Ishikawa (cell line): ENCODE data around the gene PCID2.

ENCODE experiments used
- CEBPB ChIP-seq: IDR thresholded peaks from 2 replicates; pipeline ENCODE4 v1.6.1; 2012
- CREB1 ChIP-seq: IDR thresholded peaks from 2 replicates; pipeline ENCODE4 v1.6.1; 2012; ENCODE audit warnings: low read depth
- EGR1 ChIP-seq: IDR thresholded peaks from 2 replicates; pipeline ENCODE4 v1.6.1; 2012
- EP300 ChIP-seq: IDR thresholded peaks from 2 replicates; pipeline ENCODE4 v1.6.1; 2012; ENCODE audit warnings: borderline replicate concordance
- FOXM1 ChIP-seq: IDR thresholded peaks from 2 replicates; pipeline ENCODE4 v1.6.1; 2012; ENCODE audit warnings: low read depth, borderline replicate concordance
- NFIC ChIP-seq: IDR thresholded peaks from 2 replicates; pipeline ENCODE4 v1.6.1; 2012
- RAD21 ChIP-seq: IDR thresholded peaks from 2 replicates; pipeline ENCODE4 v1.6.1; 2012; ENCODE audit warnings: low read depth
- TAF1 ChIP-seq: IDR thresholded peaks from 2 replicates; pipeline ENCODE4 v1.6.1; 2012; ENCODE audit warnings: low read depth, mild to moderate bottlenecking
- TCF12 ChIP-seq: IDR thresholded peaks from 2 replicates; pipeline ENCODE4 v1.6.1; 2012; ENCODE audit warnings: low read depth
- TEAD4 ChIP-seq: IDR thresholded peaks from 2 replicates; pipeline ENCODE4 v1.6.1; 2012
- YY1 ChIP-seq: IDR thresholded peaks from 2 replicates; pipeline ENCODE4 v1.6.1; 2012; ENCODE audit warnings: low read depth
- ZBTB7A ChIP-seq: IDR thresholded peaks from 2 replicates; pipeline ENCODE4 v1.6.1; 2012; ENCODE audit warnings: low read depth
- TF ChIP-seq, protein P1 (sequence below): IDR thresholded peaks from 2 replicates; pipeline ENCODE4 v1.6.1; 2012; ENCODE audit warnings: low read depth, mild to moderate bottlenecking
- TF ChIP-seq, protein P2 (sequence below): IDR thresholded peaks from 2 replicates; pipeline ENCODE4 v1.6.1; 2012
- TF ChIP-seq, protein P3 (sequence below): IDR thresholded peaks from 2 replicates; pipeline ENCODE4 v1.6.1; 2012

Gene PCID2

GRCh38 chr13:113205428-113205931, 3.0 kb downstream of the PCID2 start:
- TF ChIP-seq NFIC (no peak), CREB1 (no peak), EP300 (no peak)

DNA sequence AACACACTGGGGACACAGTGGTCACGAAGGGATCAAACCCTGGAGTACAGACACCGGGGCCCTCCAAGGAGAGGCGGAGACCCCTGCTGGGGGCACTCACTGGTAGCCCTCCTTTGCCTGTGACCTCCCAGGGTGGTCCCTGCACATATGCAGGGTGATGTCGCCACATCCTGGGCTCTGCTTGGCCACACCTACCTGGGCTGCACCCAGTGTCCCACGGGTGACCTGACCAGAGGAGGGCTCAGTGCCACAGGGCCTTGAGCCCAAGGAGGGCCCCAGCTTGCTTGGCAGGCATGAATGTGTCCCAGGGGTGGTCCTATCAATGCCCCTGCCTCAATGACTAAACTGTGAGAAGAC, 4.1 kb downstream of the PCID2 start:
- TF ChIP-seq, protein P1, sequence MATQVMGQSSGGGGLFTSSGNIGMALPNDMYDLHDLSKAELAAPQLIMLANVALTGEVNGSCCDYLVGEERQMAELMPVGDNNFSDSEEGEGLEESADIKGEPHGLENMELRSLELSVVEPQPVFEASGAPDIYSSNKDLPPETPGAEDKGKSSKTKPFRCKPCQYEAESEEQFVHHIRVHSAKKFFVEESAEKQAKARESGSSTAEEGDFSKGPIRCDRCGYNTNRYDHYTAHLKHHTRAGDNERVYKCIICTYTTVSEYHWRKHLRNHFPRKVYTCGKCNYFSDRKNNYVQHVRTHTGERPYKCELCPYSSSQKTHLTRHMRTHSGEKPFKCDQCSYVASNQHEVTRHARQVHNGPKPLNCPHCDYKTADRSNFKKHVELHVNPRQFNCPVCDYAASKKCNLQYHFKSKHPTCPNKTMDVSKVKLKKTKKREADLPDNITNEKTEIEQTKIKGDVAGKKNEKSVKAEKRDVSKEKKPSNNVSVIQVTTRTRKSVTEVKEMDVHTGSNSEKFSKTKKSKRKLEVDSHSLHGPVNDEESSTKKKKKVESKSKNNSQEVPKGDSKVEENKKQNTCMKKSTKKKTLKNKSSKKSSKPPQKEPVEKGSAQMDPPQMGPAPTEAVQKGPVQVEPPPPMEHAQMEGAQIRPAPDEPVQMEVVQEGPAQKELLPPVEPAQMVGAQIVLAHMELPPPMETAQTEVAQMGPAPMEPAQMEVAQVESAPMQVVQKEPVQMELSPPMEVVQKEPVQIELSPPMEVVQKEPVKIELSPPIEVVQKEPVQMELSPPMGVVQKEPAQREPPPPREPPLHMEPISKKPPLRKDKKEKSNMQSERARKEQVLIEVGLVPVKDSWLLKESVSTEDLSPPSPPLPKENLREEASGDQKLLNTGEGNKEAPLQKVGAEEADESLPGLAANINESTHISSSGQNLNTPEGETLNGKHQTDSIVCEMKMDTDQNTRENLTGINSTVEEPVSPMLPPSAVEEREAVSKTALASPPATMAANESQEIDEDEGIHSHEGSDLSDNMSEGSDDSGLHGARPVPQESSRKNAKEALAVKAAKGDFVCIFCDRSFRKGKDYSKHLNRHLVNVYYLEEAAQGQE: no peak
- TF ChIP-seq TCF12: no peak
- TF ChIP-seq EGR1: no peak
- TF ChIP-seq RAD21: no peak
- no peak for TF ChIP-seq EP300
- no peak for TF ChIP-seq ZBTB7A
- TF ChIP-seq, protein P2, sequence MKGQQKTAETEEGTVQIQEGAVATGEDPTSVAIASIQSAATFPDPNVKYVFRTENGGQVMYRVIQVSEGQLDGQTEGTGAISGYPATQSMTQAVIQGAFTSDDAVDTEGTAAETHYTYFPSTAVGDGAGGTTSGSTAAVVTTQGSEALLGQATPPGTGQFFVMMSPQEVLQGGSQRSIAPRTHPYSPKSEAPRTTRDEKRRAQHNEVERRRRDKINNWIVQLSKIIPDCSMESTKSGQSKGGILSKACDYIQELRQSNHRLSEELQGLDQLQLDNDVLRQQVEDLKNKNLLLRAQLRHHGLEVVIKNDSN: no peak
- no peak for TF ChIP-seq CEBPB
- TF ChIP-seq TEAD4: no peak
- TF ChIP-seq YY1: no peak
- no peak for TF ChIP-seq TAF1
- TF ChIP-seq FOXM1: no peak
- TF ChIP-seq CREB1: no peak
- TF ChIP-seq NFIC: no peak
- TF ChIP-seq, protein P3, sequence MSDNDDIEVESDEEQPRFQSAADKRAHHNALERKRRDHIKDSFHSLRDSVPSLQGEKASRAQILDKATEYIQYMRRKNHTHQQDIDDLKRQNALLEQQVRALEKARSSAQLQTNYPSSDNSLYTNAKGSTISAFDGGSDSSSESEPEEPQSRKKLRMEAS: no peak

- TF ChIP-seq, protein P1: no peak
- TF ChIP-seq TEAD4 (no peak), RAD21 (no peak), TCF12 (no peak), YY1 (no peak), TAF1 (no peak)
- TF ChIP-seq, protein P2: no peak
- TF ChIP-seq, protein P3: no peak
Observed at GRCh38 chr13:113203507-113204377, 4.7 kb downstream of the PCID2 start.

DNA sequence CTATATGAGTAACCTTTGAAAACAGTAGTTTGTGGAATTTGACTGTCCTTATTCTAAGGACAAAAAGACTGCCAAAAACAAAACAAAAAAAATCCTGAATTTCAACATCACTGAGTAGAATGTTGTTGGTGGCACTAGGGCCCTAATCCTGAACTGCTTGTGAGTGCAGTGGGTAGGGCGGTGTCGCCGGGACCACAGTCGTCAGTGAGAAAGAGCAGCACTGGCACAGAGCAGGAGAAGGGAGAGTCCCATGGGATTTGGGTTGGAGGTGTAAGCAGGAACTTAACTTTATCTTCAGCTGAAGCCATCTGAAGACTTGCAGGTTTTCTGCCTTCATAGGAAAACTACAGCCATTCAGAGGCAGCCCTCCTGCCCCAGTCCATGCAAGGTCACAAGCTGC, 5.6 kb downstream of the PCID2 start:
- TF ChIP-seq ZBTB7A (no peak), NFIC (no peak), TAF1 (no peak), TCF12 (no peak), YY1 (no peak), CREB1 (no peak), RAD21 (no peak)
- TF ChIP-seq, protein P1: no peak
- TF ChIP-seq, protein P3: no peak
- TF ChIP-seq, protein P2: no peak
